Measurements from ENCODE around the gene BPTF.
"Not testable (repeated sequence)": the region's sequence is repeated elsewhere in the genome, so short reads cannot be mapped to it uniquely, and the experiment has no call there.

BPTF gene

DNA sequence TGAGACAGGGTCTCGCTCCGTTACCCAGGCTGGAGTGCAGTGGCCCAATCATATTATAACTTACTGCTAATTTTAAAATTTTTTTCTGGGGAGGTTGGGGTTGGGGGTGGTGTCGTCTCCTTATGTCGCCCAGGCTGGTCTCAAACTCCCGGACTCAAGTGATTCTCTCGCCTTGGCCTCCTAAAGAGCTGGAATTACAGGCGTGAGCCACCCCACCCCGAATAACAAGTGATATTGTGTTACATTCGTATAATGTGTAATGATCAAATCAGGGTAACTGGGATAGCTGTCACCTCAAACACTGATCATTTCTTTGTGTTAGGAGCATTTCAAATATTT lies 194.0 kb downstream of the BPTF start:
- DNase-seq: no peak

- peak; percentile 97 for DNase-seq
Measured at GRCh38 chr17:68019675-68020408, 194.5 kb downstream of the BPTF start.

- DNase-seq: peak; percentile 51
Measured at GRCh38 chr17:68020409-68020756, 195.1 kb downstream of the BPTF start.

DNA sequence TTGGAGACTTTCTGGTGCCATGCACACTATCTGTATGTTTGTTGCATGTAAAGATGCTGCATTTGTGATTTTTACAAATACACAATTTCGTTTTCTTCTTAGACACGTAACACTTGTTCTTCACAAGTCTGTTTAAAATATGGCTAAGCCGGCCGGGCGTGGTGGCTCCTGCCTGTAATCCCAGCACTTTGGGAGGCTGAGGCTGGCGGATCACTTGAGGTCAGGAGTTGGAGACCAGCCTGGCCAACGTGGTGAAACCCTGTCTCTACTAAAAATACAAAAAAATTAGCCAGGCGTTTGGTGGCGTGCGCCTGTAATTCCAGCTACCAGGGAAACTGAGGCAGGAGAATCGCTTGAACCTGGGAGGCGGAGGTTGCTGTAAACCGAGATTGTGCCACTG lies 195.5 kb downstream of the BPTF start:
- not testable (repeated sequence) for DNase-seq

DNA sequence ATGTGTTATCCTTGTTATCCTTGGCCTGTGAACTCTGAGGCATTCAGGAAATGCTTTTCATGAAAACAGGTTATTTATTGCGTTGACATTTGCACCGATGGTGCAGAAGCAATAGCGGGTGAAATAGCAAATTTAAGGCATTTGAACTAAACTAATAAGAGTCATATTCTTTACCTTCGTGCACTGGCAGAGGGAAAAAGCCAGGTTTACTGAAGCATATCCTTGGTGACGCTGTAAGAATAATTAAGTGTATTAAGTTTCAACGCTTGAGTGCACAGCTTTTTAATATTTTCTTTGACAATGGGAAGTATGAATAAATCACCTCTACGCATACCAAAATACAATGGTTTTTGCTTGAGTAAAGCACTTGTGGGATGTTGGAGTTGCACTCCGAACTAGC lies 196.7 kb downstream of the BPTF start:
- no peak for DNase-seq

DNA sequence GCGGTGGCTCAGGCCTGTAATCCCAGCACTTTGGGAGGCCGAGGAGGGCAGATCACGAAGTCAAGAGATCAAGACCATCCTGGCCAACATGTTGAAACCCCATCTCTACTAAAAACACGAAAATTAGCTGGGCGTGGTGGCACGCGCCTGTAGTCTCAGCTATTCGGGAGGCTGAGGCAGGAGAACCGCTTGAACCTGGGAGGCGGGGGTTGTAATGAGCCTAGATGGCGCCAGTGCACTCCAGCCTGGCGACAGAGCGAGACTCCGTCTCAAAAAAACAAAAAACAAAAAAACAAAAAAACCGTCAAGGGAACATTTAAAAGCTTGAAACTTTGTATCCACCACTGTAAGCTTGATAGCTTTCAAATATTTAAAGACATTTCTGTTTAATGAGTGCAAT lies 197.2 kb downstream of the BPTF start:
- DNase-seq: not testable (repeated sequence)

DNA sequence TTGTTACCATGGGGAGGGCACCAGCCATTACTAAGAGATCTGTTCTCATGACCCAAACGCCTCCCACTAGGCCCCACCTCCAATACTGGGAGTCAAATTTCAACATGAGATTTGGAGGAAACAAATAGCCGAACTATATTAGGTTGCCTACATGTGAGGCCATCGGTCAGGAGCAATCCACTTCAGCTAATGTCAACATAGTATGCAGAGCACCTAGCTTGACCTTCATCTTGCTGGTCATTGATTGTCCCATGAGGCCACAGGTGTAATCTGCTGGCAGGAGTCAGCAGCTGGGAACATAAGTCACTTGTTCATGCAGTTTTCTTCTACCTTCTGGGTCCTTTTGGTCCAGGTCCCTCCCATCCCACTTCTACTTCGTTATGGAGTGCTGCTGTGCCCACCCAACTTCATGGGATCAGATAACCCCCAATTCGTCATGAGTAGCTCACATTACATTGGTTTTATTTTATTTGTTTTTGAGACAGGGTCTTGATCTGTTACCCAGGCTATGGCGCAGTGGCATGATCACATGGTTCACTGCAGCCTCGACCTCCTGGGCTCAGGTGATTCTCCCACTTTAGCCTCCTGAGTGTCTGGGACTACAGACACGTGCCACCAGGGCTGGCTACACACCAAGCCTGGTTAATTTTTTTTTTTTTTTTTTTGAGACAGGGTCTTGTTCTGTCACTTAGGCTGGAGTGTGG lies 204.4 kb downstream of the BPTF start:
- DNase-seq: no peak
